Endothelial cell of umbilical vein (primary cell): ENCODE data around the gene LILRB5. TPM values are rescaled to one million over a fixed set of nuclear protein-coding genes. Genes with fewer than 3 reads are reported as not detected.

Source experiments
- BruUV-seq: library from RNA; stranded (reverse); fragments of 400-500 nt; replicated peaks from 2 replicates; lab custom pipeline; 2021; lab: Mats Ljungman, UMichigan
- CTCF ChIA-PET: fragments of 300-600, 350-600 bp; sonication (Branson Sonifier 250); formaldehyde crosslinking; loops from one replicate; lab custom pipeline; 2021; ENCODE audit warnings: antibody characterized with exemption, inconsistent platforms; lab: Charles Lee
- POLR2A ChIA-PET: fragments of 300-600, 350-600 bp; sonication (Branson Sonifier 250); formaldehyde crosslinking; loops from one replicate; lab custom pipeline; 2021; ENCODE audit warnings: antibody characterized with exemption, inconsistent platforms; lab: Charles Lee
- DNase-seq: peaks from one replicate; pipeline ENCODE4 v3.0.0-alpha.2; 2011; ENCODE audit warnings: low read depth, low spot score
- FAIRE-seq: peaks from 2 replicates; lab custom pipeline; 2011; peaks lifted over from hg19 to GRCh38; lab: Jason Lieb, UNC
- H2AFZ ChIP-seq: 2 replicates; pipeline ENCODE4 v1.6.0; 2012; ENCODE audit warnings: low read depth, low read length, control low read depth, inconsistent platforms
- H3K27ac ChIP-seq: 2 replicates; pipeline ENCODE4 v1.5.1; 2011; ENCODE audit warnings: low read depth, mild to moderate bottlenecking, control low read depth, low read length, moderate library complexity; ENCODE audit not compliant: insufficient read depth
- H3K27me3 ChIP-seq, 2 experiments: 2 replicates each; pipeline versions ENCODE4 v1.6.0 to v1.6.1; 2011; ENCODE audit warnings: low read length in 2 of 2, mixed read lengths in 1 of 2; ENCODE audit not compliant: control insufficient read depth in 2 of 2, insufficient read depth in 2 of 2
- H3K36me3 ChIP-seq, 2 experiments: 2 replicates in 1 of 2; 3 replicates in 1 of 2; pipeline ENCODE4 v1.5.1; 2011; ENCODE audit warnings: low read length in 2 of 2, mild to moderate bottlenecking in 1 of 2, moderate library complexity in 1 of 2; ENCODE audit not compliant: control insufficient read depth in 2 of 2, insufficient read depth in 2 of 2; ENCODE audit errors: extremely low read depth in 1 of 2
- H3K4me1 ChIP-seq: 3 replicates; pipeline ENCODE4 v1.5.1; 2011; ENCODE audit warnings: mild to moderate bottlenecking, low read length; ENCODE audit not compliant: control insufficient read depth, insufficient read depth; ENCODE audit errors: extremely low read depth
- H3K4me2 ChIP-seq: 2 replicates; pipeline ENCODE4 v1.6.1; 2011; ENCODE audit warnings: low read length, control low read depth, mixed read lengths; ENCODE audit not compliant: insufficient read depth
- H3K4me3 ChIP-seq, 3 experiments: fragments of 200-600 bp in 1 of 3; sonication (generic), shearing (Covaris generic) in 1 of 3; replicated peaks in 1 of 3; 2 replicates each; pipeline ENCODE4 v1.5.1; 2011 to 2016; ENCODE audit warnings: control low read depth in 3 of 3, low read length in 3 of 3, mild to moderate bottlenecking in 2 of 3, inconsistent platforms in 1 of 3, low read depth in 1 of 3, moderate library complexity in 1 of 3; ENCODE audit not compliant: insufficient read depth in 1 of 3
- H3K79me2 ChIP-seq: 2 replicates; pipeline ENCODE4 v1.6.0; 2012; ENCODE audit warnings: low read length, inconsistent platforms; ENCODE audit not compliant: control insufficient read depth, insufficient read depth
- H3K9ac ChIP-seq: replicated peaks from 2 replicates; pipeline ENCODE3; 2011; ENCODE audit warnings: low read length, control low read depth; ENCODE audit not compliant: insufficient read depth; ENCODE audit errors: extremely low read depth
- H3K9me1 ChIP-seq: replicated peaks from 3 replicates; pipeline ENCODE4 v1.6.0; 2011; ENCODE audit warnings: mild to moderate bottlenecking, low read length; ENCODE audit not compliant: control insufficient read depth, insufficient read depth; ENCODE audit errors: extremely low read depth
- H3K9me3 ChIP-seq: replicated peaks from 2 replicates; pipeline ENCODE4 v1.5.1; 2012; ENCODE audit warnings: low read length, inconsistent platforms; ENCODE audit not compliant: control insufficient read depth, insufficient read depth
- H4K20me1 ChIP-seq: replicated peaks from 2 replicates; pipeline ENCODE3; 2011; ENCODE audit warnings: mild to moderate bottlenecking, low read length; ENCODE audit not compliant: control insufficient read depth, insufficient read depth; ENCODE audit errors: extremely low read depth
- EZH2 ChIP-seq: IDR thresholded peaks from 2 replicates; pipeline ENCODE4 v1.6.1; 2012; ENCODE audit warnings: borderline replicate concordance, low read depth, mild to moderate bottlenecking, moderate library complexity, low read length, inconsistent platforms; ENCODE audit not compliant: severe bottlenecking
- FOS ChIP-seq: IDR thresholded peaks from 2 replicates; pipeline ENCODE4 v1.6.1; 2011; ENCODE audit warnings: mild to moderate bottlenecking, low read length, moderate library complexity, borderline replicate concordance; ENCODE audit not compliant: insufficient read depth
- GATA2 ChIP-seq: IDR thresholded peaks from 2 replicates; pipeline ENCODE4 v1.7.0; 2011; ENCODE audit warnings: low read depth, mild to moderate bottlenecking, moderate library complexity, mixed read lengths, low read length; ENCODE audit not compliant: insufficient read length, insufficient read depth
- JUN ChIP-seq: IDR thresholded peaks from 2 replicates; pipeline ENCODE4 v1.6.1; 2011; ENCODE audit warnings: borderline replicate concordance, low read depth; ENCODE audit not compliant: insufficient read length, insufficient read depth
- MYC ChIP-seq: IDR thresholded peaks from one replicate; pipeline ENCODE4 v1.6.1; 2011; ENCODE audit warnings: mild to moderate bottlenecking, low read depth, low read length
- POLR2AphosphoS5 ChIP-seq: IDR thresholded peaks from 2 replicates; pipeline ENCODE4 v1.6.1; 2012; ENCODE audit warnings: low read depth, mild to moderate bottlenecking, control low read depth, low read length, moderate library complexity; ENCODE audit not compliant: insufficient read depth
- dilution Hi-C: fragments of 300-500 bp; cut with MboI; formaldehyde crosslinking; loops from one replicate; pipeline ENCODE4 v1.15.0; 2019; ENCODE audit warnings: low sequenced_read_pairs; ENCODE audit not compliant: extremely low pct_ligation_motif_present
- intact Hi-C: fragments of 100-400 bp; cut with micrococcal nuclease; formaldehyde crosslinking; loops from one replicate; pipeline ENCODE4 v1.10.0; 2022
- polyA plus RNA-seq, 4 experiments: library from polyadenylated mRNA; depleted of rRNA in 3 of 4; stranded (reverse) in 3 of 4; unstranded in 1 of 4; fragments of >200 nt; gene quantifications; 2 replicates each; pipeline versions ENCODE4 v1.2.1 to v1.2.3, GENCODE V29; 2011 to 2012; ENCODE audit warnings: missing spikeins in 1 of 4
- total RNA-seq: library from RNA; stranded (reverse); gene quantifications from 2 replicates; pipeline ENCODE4 v1.2.3, GENCODE V29; 2021
- TF ChIP-seq, protein P1 (sequence below): IDR thresholded peaks from 2 replicates; pipeline ENCODE4 v1.6.1; 2011; ENCODE audit not compliant: insufficient read depth, insufficient read length
- TF ChIP-seq, protein P2 (sequence below), 2 donors: IDR thresholded peaks; 1 replicate in 1 of 2; 2 replicates in 1 of 2; pipeline ENCODE4 v1.5.1; 2011; ENCODE audit warnings: low read length in 2 of 2, mild to moderate bottlenecking in 2 of 2, moderate library complexity in 2 of 2, control low read depth in 1 of 2, inconsistent platforms in 1 of 2, low read depth in 1 of 2; ENCODE audit not compliant: insufficient read depth in 1 of 2; ENCODE audit errors: extremely low read depth in 1 of 2

Gene LILRB5
- total and polyA plus RNA-seq, 2 donors (not counting 3 experiments of a cell fraction or from before 2014, with no cell fraction given): not detected

DNA sequence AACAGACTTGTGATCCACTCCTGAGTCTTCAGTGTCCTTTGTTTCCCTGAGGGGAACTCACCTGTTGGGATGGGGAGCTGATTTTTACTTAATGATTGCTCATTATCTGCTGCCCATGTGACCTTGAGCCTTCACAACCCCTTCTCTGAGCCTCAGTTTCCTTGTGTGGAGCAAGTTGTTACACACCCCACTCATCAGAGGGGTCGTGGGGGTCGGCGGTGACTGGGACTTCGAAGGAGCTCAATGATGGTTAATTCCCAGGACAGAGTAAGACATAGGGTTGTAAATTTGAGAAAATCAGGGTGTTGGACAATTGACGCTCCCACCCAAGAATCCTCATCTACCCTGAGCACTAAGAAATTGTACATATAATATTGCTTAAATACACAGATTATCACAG lies 42.4 kb upstream of the LILRB5 start:
- intact Hi-C loops (loop anchor here (5.0 kb wide), 1 partner anchor 333 kb away; the partner anchor contains the start of gene LILRB1), dilution Hi-C loops (no loop called here)
- H3K36me3 ChIP-seq: no peaks in the 10 kb centered on the region
- H4K20me1 ChIP-seq: no peaks in the 10 kb centered on the region
- no peak overlapping the region for H3K27ac ChIP-seq
- H3K4me2 ChIP-seq: no peak overlapping the region
- no peaks in the 10 kb centered on the region for H3K9me3 ChIP-seq
- no peak for DNase-seq
- TF ChIP-seq, protein P1, sequence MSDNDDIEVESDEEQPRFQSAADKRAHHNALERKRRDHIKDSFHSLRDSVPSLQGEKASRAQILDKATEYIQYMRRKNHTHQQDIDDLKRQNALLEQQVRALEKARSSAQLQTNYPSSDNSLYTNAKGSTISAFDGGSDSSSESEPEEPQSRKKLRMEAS: no peak
- TF ChIP-seq POLR2AphosphoS5: no peak
- TF ChIP-seq GATA2: no peak
- TF ChIP-seq EZH2: no peak
- no peak for TF ChIP-seq JUN
- TF ChIP-seq FOS: no peak
- H3K9me1 ChIP-seq: no peaks in the 10 kb centered on the region
- no peak overlapping the region for H3K9ac ChIP-seq
- no peak overlapping the region for H3K4me3 ChIP-seq
- no peaks in the 10 kb centered on the region for H3K4me1 ChIP-seq
- BruUV-seq: no TSS peak
- ChIA-PET POLR2A (no interaction called here), CTCF (no interaction called here)
- FAIRE-seq: no peak
- H3K79me2 ChIP-seq: no peaks in the 10 kb centered on the region
- H2AFZ ChIP-seq: no peak overlapping the region
- H3K27me3 ChIP-seq: no peaks in the 10 kb centered on the region

DNA sequence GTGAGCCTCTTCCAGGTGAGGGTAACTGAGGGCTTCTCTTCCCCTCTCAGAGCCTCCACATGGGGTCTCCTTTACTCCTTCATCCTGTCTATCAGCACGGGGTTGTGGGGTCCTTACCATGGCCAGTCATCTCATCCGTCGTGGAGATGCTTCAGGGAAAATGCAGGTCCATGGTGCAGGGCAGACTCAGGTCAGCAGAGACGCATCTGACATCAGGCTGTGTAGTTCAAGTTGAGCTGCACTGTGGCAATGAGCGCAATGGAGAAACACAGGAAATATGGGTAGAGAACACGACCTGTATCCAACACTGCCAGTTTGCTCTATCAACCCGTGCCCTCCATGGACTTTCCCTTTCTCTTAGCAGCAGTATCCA lies 42.0 kb upstream of the LILRB5 start:
- Histone ChIP-seq H3K9me3 (no peaks in the 10 kb centered on the region), H3K9ac (no peak overlapping the region), H3K27me3 (no peaks in the 10 kb centered on the region), H3K27ac (no peak overlapping the region), H4K20me1 (no peaks in the 10 kb centered on the region), H3K36me3 (no peaks in the 10 kb centered on the region), H3K4me3 (no peak overlapping the region), H3K4me1 (no peaks in the 10 kb centered on the region), H2AFZ (no peak overlapping the region), H3K9me1 (no peaks in the 10 kb centered on the region), H3K79me2 (no peaks in the 10 kb centered on the region), H3K4me2 (no peak overlapping the region)
- CTCF ChIA-PET: no interaction called here
- POLR2A ChIA-PET: no interaction called here
- FAIRE-seq: no peak
- no TSS peak for BruUV-seq
- no peak for DNase-seq
- intact Hi-C loops: loop anchor here (5.0 kb wide), 1 partner anchor 333 kb away; the partner anchor contains the start of gene LILRB1
- dilution Hi-C loops: no loop called here
- TF ChIP-seq, protein P1: no peak
- TF ChIP-seq JUN (no peak), MYC (no peak)
- TF ChIP-seq, protein P2, sequence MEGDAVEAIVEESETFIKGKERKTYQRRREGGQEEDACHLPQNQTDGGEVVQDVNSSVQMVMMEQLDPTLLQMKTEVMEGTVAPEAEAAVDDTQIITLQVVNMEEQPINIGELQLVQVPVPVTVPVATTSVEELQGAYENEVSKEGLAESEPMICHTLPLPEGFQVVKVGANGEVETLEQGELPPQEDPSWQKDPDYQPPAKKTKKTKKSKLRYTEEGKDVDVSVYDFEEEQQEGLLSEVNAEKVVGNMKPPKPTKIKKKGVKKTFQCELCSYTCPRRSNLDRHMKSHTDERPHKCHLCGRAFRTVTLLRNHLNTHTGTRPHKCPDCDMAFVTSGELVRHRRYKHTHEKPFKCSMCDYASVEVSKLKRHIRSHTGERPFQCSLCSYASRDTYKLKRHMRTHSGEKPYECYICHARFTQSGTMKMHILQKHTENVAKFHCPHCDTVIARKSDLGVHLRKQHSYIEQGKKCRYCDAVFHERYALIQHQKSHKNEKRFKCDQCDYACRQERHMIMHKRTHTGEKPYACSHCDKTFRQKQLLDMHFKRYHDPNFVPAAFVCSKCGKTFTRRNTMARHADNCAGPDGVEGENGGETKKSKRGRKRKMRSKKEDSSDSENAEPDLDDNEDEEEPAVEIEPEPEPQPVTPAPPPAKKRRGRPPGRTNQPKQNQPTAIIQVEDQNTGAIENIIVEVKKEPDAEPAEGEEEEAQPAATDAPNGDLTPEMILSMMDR (IDR thresholded peaks at IDR 0.05; ENCODE audit: extremely low read depth in 1 of 2, insufficient read depth in 1 of 2, low read depth in 1 of 2, low read length in 2 of 2): no peak
